ENCODE results near the gene SCYL1. TPM values are rescaled to one million over a fixed set of nuclear protein-coding genes. Genes with fewer than 3 reads are reported as not detected.

The SCYL1 gene
- total and polyA plus RNA-seq, 2 experiments from 2014 or later: 52.7 to 66.1 TPM

GRCh38 chr11:65491163-65491465, 33.8 kb upstream of the SCYL1 start:
- Histone ChIP-seq H3K79me2 (replicated peaks; ENCODE audit: insufficient read depth) (no peaks in the 10 kb centered on the region), H3K4me2 (0 out of 2 replicates have a peak overlapping the region, but pooled peaks have one; percentile 54), H4K20me1 (replicated peaks; ENCODE audit: insufficient read depth) (no peaks in the 10 kb centered on the region), H3K4me3 (no peak overlapping the region), H3K36me3 (ENCODE audit: insufficient read depth) (no peaks in the 10 kb centered on the region), H3K27ac (ENCODE audit: low read depth) (no peak overlapping the region; the same call in 1 of the 2 replicates), H2AFZ (no peak overlapping the region), H3F3A (replicated peaks; ENCODE audit: low read depth) (peaks cover 19% of the 10 kb centered on the region), H3K27me3 (ENCODE audit: insufficient read depth) (no peaks in the 10 kb centered on the region), H3K4me1 (ENCODE audit: insufficient read depth) (peaks cover 71% of the 10 kb centered on the region), H3K9me2 (ENCODE audit: insufficient read depth) (no peaks in the 10 kb centered on the region)
- ATAC-seq: no peak
- TF ChIP-seq EZH2phosphoT487 (IDR thresholded peaks at IDR 0.05; ENCODE audit: unreplicated experiment) (no peak), ZNF114 (CRISPR knock-in tag; IDR thresholded peaks at IDR 0.05) (no peak), CREB1 (CRISPR knock-in tag; IDR thresholded peaks at IDR 0.05; ENCODE audit: low read depth) (no peak), STAT1 (IDR thresholded peaks at IDR 0.05; ENCODE audit: unreplicated experiment) (no peak), ZNF462 (CRISPR knock-in tag; IDR thresholded peaks at IDR 0.05) (no peak), ZNF331 (CRISPR knock-in tag; IDR thresholded peaks at IDR 0.05; ENCODE audit: low read depth) (no peak), NANOG (IDR thresholded peaks at IDR 0.05; ENCODE audit: borderline replicate concordance) (no peak), CTCF (conservative IDR thresholded peaks at IDR 0.05; ENCODE audit: low read depth in 2 of 2) (no peak), POLR2AphosphoS5 (IDR thresholded peaks at IDR 0.05; ENCODE audit: low read depth) (no peak), EZH2 (IDR thresholded peaks at IDR 0.05; ENCODE audit: low read depth, unreplicated experiment) (no peak), REST (IDR thresholded peaks at IDR 0.05; ENCODE audit: unreplicated experiment) (no peak), ETS1 (IDR thresholded peaks at IDR 0.05) (no peak), JUNB (IDR thresholded peaks at IDR 0.05; ENCODE audit: unreplicated experiment) (no peak)
- H3K4me1 Mint-ChIP-seq: peaks cover 80% of the 10 kb centered on the region
- H3K27me3 Mint-ChIP-seq (ENCODE audit: insufficient read depth, low read depth, poor library complexity): peaks cover 30% of the 10 kb centered on the region
- no peaks in the 10 kb centered on the region; the same call in 2 of the 3 replicates for H3K9me3 Mint-ChIP-seq
- DNase-seq (ENCODE audit: low spot score): no peak
- H3K27ac Mint-ChIP-seq: no peak overlapping the region
- no peak overlapping the region; the same call in 2 of the 3 replicates for H3K4me3 Mint-ChIP-seq
- H3K36me3 Mint-ChIP-seq (ENCODE audit: low read depth): no peaks in the 10 kb centered on the region
